ENCODE data around the gene GGA1. TPM values are rescaled to one million over a fixed set of nuclear protein-coding genes. Genes with fewer than 3 reads are reported as not detected.

GGA1 gene
- total and polyA plus RNA-seq, 2 donors (not counting 1 experiment from before 2014, with no cell fraction given), result 18.0 to 27.9 TPM

DNA sequence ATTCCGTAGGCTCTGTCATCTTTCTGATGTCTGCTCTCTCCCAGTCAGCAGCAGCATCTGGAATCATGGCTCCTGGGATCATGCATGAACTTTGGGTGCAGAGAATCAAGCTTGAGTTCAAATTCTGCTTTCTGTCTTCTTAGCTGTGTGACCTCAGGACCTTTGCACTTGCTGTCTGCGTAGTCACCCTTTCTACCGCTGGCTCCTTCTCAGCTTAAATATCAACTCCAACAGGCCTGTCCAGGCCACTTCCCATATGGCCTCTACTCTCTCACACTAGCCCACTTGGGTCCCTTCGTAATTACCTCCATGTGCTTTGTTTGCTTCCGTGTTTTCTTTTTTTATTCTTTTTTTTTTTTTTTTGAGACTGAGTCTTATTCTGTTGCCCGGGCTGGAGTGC is 4.6 kb upstream of the GGA1 start:
- Histone ChIP-seq H3K4me2 (ENCODE audit: extremely low read depth, insufficient read depth, low read length) (no peak overlapping the region), H3K27me3 (ENCODE audit: control insufficient read depth, insufficient read depth, low read length) (peaks cover 8% of the 10 kb centered on the region), H3K27ac (ENCODE audit: insufficient read depth, low read length) (no peak overlapping the region), H3K9me3 (ENCODE audit: control insufficient read depth, insufficient read depth, low read depth, low read length) (no peaks in the 10 kb centered on the region), H3K9ac (ENCODE audit: insufficient read depth, low read length) (no peak overlapping the region), H3K36me3 (ENCODE audit: control insufficient read depth, insufficient read depth, low read length) (no peaks in the 10 kb centered on the region), H2AFZ (ENCODE audit: low read length) (no peak overlapping the region), H3K4me1 (ENCODE audit: control insufficient read depth, extremely low read depth, insufficient read depth, low read length) (no peaks in the 10 kb centered on the region), H4K20me1 (ENCODE audit: control insufficient read depth, extremely low read depth, insufficient read depth, low read length) (no peaks in the 10 kb centered on the region), H3K4me3 (replicated peaks in 1 of 4; ENCODE audit: control extremely low read depth in 1 of 4, insufficient read depth in 1 of 4, low read depth in 3 of 4, low read length in 4 of 4) (no peak overlapping the region), H3K79me2 (ENCODE audit: control insufficient read depth, insufficient read depth, low read length) (peaks cover 2% of the 10 kb centered on the region)
- no peak for DNase-seq (ENCODE audit: low read depth in 2 of 2)
- no peak for TF ChIP-seq EZH2 (IDR thresholded peaks at IDR 0.05; ENCODE audit: low read length, missing control alignments)
- TF ChIP-seq, protein P1, sequence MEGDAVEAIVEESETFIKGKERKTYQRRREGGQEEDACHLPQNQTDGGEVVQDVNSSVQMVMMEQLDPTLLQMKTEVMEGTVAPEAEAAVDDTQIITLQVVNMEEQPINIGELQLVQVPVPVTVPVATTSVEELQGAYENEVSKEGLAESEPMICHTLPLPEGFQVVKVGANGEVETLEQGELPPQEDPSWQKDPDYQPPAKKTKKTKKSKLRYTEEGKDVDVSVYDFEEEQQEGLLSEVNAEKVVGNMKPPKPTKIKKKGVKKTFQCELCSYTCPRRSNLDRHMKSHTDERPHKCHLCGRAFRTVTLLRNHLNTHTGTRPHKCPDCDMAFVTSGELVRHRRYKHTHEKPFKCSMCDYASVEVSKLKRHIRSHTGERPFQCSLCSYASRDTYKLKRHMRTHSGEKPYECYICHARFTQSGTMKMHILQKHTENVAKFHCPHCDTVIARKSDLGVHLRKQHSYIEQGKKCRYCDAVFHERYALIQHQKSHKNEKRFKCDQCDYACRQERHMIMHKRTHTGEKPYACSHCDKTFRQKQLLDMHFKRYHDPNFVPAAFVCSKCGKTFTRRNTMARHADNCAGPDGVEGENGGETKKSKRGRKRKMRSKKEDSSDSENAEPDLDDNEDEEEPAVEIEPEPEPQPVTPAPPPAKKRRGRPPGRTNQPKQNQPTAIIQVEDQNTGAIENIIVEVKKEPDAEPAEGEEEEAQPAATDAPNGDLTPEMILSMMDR (conservative IDR thresholded peaks at IDR 0.05 in 1 of 2, IDR thresholded peaks at IDR 0.05 in 1 of 2; ENCODE audit: low read depth in 1 of 2, low read length in 2 of 2), result no peak

DNA sequence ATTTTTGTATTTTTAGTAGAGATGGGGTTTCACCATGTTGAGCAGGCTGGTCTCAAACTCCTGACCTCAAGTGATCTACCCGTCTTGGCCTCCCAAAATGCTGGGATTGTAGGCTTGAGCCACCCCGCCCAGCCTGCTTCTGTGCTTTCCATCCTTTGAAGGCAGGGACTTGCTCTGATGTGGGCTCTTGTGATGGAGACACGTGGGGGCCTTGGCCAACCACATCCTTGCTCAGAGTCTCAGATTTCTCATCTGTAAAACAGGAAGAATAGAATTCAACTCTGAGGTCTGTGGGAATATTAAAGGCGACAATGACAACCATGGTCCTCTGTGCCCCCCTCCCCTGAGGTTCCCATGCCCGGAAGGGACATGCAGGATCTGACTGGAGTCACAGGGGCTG is 3.8 kb upstream of the GGA1 start:
- no peaks in the 10 kb centered on the region for H3K9me3 ChIP-seq (ENCODE audit: control insufficient read depth, insufficient read depth, low read depth, low read length)
- H3K4me1 ChIP-seq (ENCODE audit: control insufficient read depth, extremely low read depth, insufficient read depth, low read length), result peaks cover 2% of the 10 kb centered on the region
- H3K27ac ChIP-seq (ENCODE audit: insufficient read depth, low read length), result no peak overlapping the region
- H2AFZ ChIP-seq (ENCODE audit: low read length), result no peak overlapping the region
- no peaks in the 10 kb centered on the region for H4K20me1 ChIP-seq (ENCODE audit: control insufficient read depth, extremely low read depth, insufficient read depth, low read length)
- no peak overlapping the region for H3K4me2 ChIP-seq (ENCODE audit: extremely low read depth, insufficient read depth, low read length)
- H3K79me2 ChIP-seq (ENCODE audit: control insufficient read depth, insufficient read depth, low read length), result peaks cover 10% of the 10 kb centered on the region
- no peak for DNase-seq (ENCODE audit: low read depth in 2 of 2)
- no peak overlapping the region for H3K4me3 ChIP-seq (replicated peaks in 1 of 4; ENCODE audit: control extremely low read depth in 1 of 4, insufficient read depth in 1 of 4, low read depth in 3 of 4, low read length in 4 of 4)
- peaks cover 8% of the 10 kb centered on the region for H3K27me3 ChIP-seq (ENCODE audit: control insufficient read depth, insufficient read depth, low read length)
- TF ChIP-seq, protein P1 (conservative IDR thresholded peaks at IDR 0.05 in 1 of 2, IDR thresholded peaks at IDR 0.05 in 1 of 2; ENCODE audit: low read depth in 1 of 2, low read length in 2 of 2), result no peak
- no peak for TF ChIP-seq EZH2 (IDR thresholded peaks at IDR 0.05; ENCODE audit: low read length, missing control alignments)
- H3K9ac ChIP-seq (ENCODE audit: insufficient read depth, low read length), result no peak overlapping the region
- no peaks in the 10 kb centered on the region for H3K36me3 ChIP-seq (ENCODE audit: control insufficient read depth, insufficient read depth, low read length)

DNA sequence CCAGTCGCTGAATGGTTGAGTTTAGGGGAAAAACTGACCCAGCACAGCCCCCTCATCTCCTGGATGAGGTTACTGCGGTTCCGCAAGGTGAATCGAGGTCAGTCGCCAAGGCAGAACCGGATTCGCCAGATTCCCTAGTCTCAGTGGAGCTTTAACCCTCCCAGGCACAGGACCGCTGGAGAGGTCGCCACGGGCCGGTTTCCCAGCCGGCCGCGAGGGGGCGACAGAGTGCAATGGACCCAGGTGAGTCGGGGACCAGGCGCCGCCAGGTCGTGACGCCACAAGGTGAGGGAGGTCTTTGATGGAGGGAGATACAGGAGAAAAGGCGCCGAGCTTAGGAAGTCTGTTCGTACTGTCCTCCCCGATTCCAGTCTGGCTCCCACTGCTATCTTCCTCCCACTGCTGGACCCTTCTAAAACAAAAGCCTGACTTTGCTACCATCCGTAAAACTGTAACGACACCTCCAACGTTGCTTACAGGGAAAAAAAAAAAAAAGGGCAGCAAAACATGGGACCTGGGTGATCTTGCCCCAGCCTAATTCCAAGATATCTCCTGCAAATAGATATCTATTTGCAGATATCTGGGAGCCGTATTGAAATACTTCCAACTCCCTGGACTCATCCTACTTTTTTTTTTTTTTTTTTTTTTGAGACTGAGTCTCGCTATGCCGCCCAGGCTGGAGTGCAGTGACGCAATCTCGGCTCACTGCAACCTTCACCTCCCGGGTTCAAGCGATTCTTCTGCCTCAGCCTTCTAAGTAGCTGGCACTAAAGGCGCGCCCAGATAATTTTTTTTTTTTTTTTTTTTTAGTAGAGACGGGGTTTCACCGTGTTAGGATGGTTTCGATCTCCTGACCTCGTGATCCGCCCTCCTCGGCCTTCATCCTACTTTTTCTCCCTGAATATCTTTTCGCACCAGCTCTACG is 1.4 kb upstream of the GGA1 start:
- Histone ChIP-seq H3K27me3 (ENCODE audit: control insufficient read depth, insufficient read depth, low read length) (peaks cover 8% of the 10 kb centered on the region), H2AFZ (ENCODE audit: low read length) (no peak overlapping the region), H3K9ac (ENCODE audit: insufficient read depth, low read length) (no peak overlapping the region), H3K27ac (ENCODE audit: insufficient read depth, low read length) (peak overlapping the region; percentile 95), H4K20me1 (ENCODE audit: control insufficient read depth, extremely low read depth, insufficient read depth, low read length) (no peaks in the 10 kb centered on the region), H3K9me3 (ENCODE audit: control insufficient read depth, insufficient read depth, low read depth, low read length) (no peaks in the 10 kb centered on the region), H3K4me1 (ENCODE audit: control insufficient read depth, extremely low read depth, insufficient read depth, low read length) (peaks cover 3% of the 10 kb centered on the region), H3K79me2 (ENCODE audit: control insufficient read depth, insufficient read depth, low read length) (peaks cover 24% of the 10 kb centered on the region), H3K36me3 (ENCODE audit: control insufficient read depth, insufficient read depth, low read length) (no peaks in the 10 kb centered on the region), H3K4me2 (ENCODE audit: extremely low read depth, insufficient read depth, low read length) (peak overlapping the region; percentile 66), H3K4me3 (replicated peaks in 1 of 4; ENCODE audit: control extremely low read depth in 1 of 4, insufficient read depth in 1 of 4, low read depth in 3 of 4, low read length in 4 of 4) (peak overlapping the region; percentile 28 to 86 (median 44))
- TF ChIP-seq, protein P1 (conservative IDR thresholded peaks at IDR 0.05 in 1 of 2, IDR thresholded peaks at IDR 0.05 in 1 of 2; ENCODE audit: low read depth in 1 of 2, low read length in 2 of 2), result peak; percentile 94 to 95
- TF ChIP-seq EZH2 (IDR thresholded peaks at IDR 0.05; ENCODE audit: low read length, missing control alignments), result no peak
- DNase-seq (ENCODE audit: low read depth in 2 of 2), result peak; percentile 37 to 44
